ENCODE measurements around the gene ACVR1B. TPM values are rescaled to one million over a fixed set of nuclear protein-coding genes. Genes with fewer than 3 reads are reported as not detected.

Gene ACVR1B
- total and polyA plus RNA-seq, 2 donors (not counting 3 experiments of a cell fraction or from before 2014, with no cell fraction given), result 29.0 to 33.7 TPM

GRCh38 chr12:52003591-52003990 is 52.1 kb downstream of the ACVR1B start:
- H3K9ac ChIP-seq (replicated peaks; ENCODE audit: extremely low read depth, insufficient read depth, low read length), result no peak overlapping the region
- peaks cover 17% of the 10 kb centered on the region for H3K79me2 ChIP-seq (ENCODE audit: control insufficient read depth, insufficient read depth, low read length)
- BruUV-seq (replicated peaks), result no TSS peak
- no peak overlapping the region for H3K27ac ChIP-seq (ENCODE audit: insufficient read depth, low read depth, low read length)
- no peak overlapping the region for H3K4me2 ChIP-seq (ENCODE audit: insufficient read depth, low read length)
- dilution Hi-C loops (cut with MboI; ENCODE audit: extremely low pct_ligation_motif_present, low sequenced_read_pairs), result no loop called here
- ChIA-PET CTCF (interaction anchor here (0.8 to 11.4 kb wide), 21 partner anchors 8 to 143 kb away, joined by 3 to 946 read pairs (median 6); partner anchors contain the start of genes ATG101 and NR4A1), POLR2A (interaction anchor here (0.7 to 5.8 kb wide), 3 partner anchors 9 to 105 kb away, joined by 3 to 221 read pairs (median 4); no protein-coding TSS in a partner anchor)
- no peaks in the 10 kb centered on the region for H3K9me1 ChIP-seq (replicated peaks; ENCODE audit: control insufficient read depth, extremely low read depth, insufficient read depth, low read length)
- no peaks in the 10 kb centered on the region for H3K27me3 ChIP-seq (ENCODE audit: control insufficient read depth in 2 of 2, insufficient read depth in 2 of 2, low read length in 2 of 2)
- FAIRE-seq (no peak), DNase-seq (ENCODE audit: low read depth, low spot score) (no peak)
- intact Hi-C loops (cut with micrococcal nuclease), result no loop called here
- peaks cover 0 to 2% of the 10 kb centered on the region in 2 experiments for H3K36me3 ChIP-seq (ENCODE audit: control insufficient read depth in 2 of 2, extremely low read depth in 1 of 2, insufficient read depth in 2 of 2, low read length in 2 of 2)
- H4K20me1 ChIP-seq (replicated peaks; ENCODE audit: control insufficient read depth, extremely low read depth, insufficient read depth, low read length), result no peaks in the 10 kb centered on the region
- TF ChIP-seq POLR2AphosphoS5 (IDR thresholded peaks at IDR 0.05; ENCODE audit: insufficient read depth, low read depth, low read length) (no peak), EZH2 (IDR thresholded peaks at IDR 0.05; ENCODE audit: borderline replicate concordance, low read depth, low read length, severe bottlenecking) (no peak), POLR2A (IDR thresholded peaks at IDR 0.05; ENCODE audit: low read depth, low read length) (no peak), MAX (IDR thresholded peaks at IDR 0.05; ENCODE audit: insufficient read depth, insufficient read length) (no peak), FOS (IDR thresholded peaks at IDR 0.05; ENCODE audit: borderline replicate concordance, insufficient read depth, low read length) (no peak), MYC (IDR thresholded peaks at IDR 0.05; ENCODE audit: low read depth, low read length) (no peak), CTCF (IDR thresholded peaks at IDR 0.05; ENCODE audit: extremely low read depth in 1 of 2, insufficient read depth in 1 of 2, low read depth in 1 of 2, low read length in 2 of 2) (no peak), GATA2 (IDR thresholded peaks at IDR 0.05; ENCODE audit: insufficient read depth, insufficient read length, low read depth, low read length) (no peak), JUN (IDR thresholded peaks at IDR 0.05; ENCODE audit: borderline replicate concordance, insufficient read depth, insufficient read length, low read depth) (no peak)
- no peak overlapping the region for H2AFZ ChIP-seq (ENCODE audit: low read depth, low read length)
- H3K4me3 ChIP-seq (replicated peaks in 1 of 3; ENCODE audit: insufficient read depth in 1 of 3, low read depth in 1 of 3, low read length in 3 of 3), result no peak overlapping the region
- no peaks in the 10 kb centered on the region for H3K9me3 ChIP-seq (replicated peaks; ENCODE audit: control insufficient read depth, insufficient read depth, low read length)
- peaks cover 16% of the 10 kb centered on the region for H3K4me1 ChIP-seq (ENCODE audit: control insufficient read depth, extremely low read depth, insufficient read depth, low read length)
